HUDEP-2 (cell line): ENCODE results near the gene IL17RC.

Experiments
- DNase-seq, 76 experiments: peaks; one replicate each; lab custom pipeline; 2025; ENCODE audit not compliant: unreplicated experiment in 76 of 76; lab: John Stamatoyannopoulos, UW

Gene IL17RC

GRCh38 chr3:9942164-9942563, 25.3 kb downstream of the IL17RC start:
- no peak for DNase-seq

- DNase-seq, result no peak
Measured at GRCh38 chr3:9942934-9943690, 26.2 kb downstream of the IL17RC start.

- DNase-seq, result no peak
Measured at GRCh38 chr3:9944271-9944670, 27.4 kb downstream of the IL17RC start.

GRCh38 chr3:9945358-9945757, 28.5 kb downstream of the IL17RC start:
- DNase-seq, result no peak

GRCh38 chr3:9946112-9947024, 29.5 kb downstream of the IL17RC start:
- DNase-seq, result peak in 72 of 76 experiments; percentile 6 to 88 (median 74)

- DNase-seq, result no peak
Measured at GRCh38 chr3:9947025-9947995, 30.4 kb downstream of the IL17RC start.

- DNase-seq, result no peak
Measured at GRCh38 chr3:9948586-9948985, 31.7 kb downstream of the IL17RC start.

GRCh38 chr3:9949115-9949514, 32.2 kb downstream of the IL17RC start:
- DNase-seq, result no peak

- DNase-seq, result peak in 1 of 76 experiments; percentile 17
Measured at GRCh38 chr3:9949626-9950025, 32.7 kb downstream of the IL17RC start.

- DNase-seq, result no peak
Measured at GRCh38 chr3:9951126-9951525, 34.2 kb downstream of the IL17RC start.

GRCh38 chr3:9951598-9951961, 34.7 kb downstream of the IL17RC start:
- DNase-seq, result no peak

GRCh38 chr3:9951962-9952805, 35.3 kb downstream of the IL17RC start, which contains the start of gene PRRT3:
Gene PRRT3 (minus strand): TSS chr3:9952408. CDS start chr3:9950115, 2,293 bp downstream.
- peak in 11 of 76 experiments; percentile 5 to 29 (median 10) for DNase-seq

- no peak for DNase-seq
Measured at GRCh38 chr3:9955067-9955502, 38.2 kb downstream of the IL17RC start.

GRCh38 chr3:9955611-9956352, 38.9 kb downstream of the IL17RC start:
- no peak for DNase-seq

- DNase-seq, result peak in 4 of 76 experiments; percentile 1 to 23 (median 8)
Measured at GRCh38 chr3:9957214-9957613, 40.3 kb downstream of the IL17RC start.

- DNase-seq, result no peak
Measured at GRCh38 chr3:9965200-9965875, 48.4 kb downstream of the IL17RC start.

GRCh38 chr3:9966841-9967240, 49.9 kb downstream of the IL17RC start:
- DNase-seq, result no peak

GRCh38 chr3:9969632-9970019, 52.7 kb downstream of the IL17RC start:
- DNase-seq, result no peak
